ENCODE measurements around the gene RMI2.
"Not testable (repeated sequence)": the region's sequence is repeated elsewhere in the genome, so short reads cannot be mapped to it uniquely, and the experiment has no call there.

RMI2 gene

DNA sequence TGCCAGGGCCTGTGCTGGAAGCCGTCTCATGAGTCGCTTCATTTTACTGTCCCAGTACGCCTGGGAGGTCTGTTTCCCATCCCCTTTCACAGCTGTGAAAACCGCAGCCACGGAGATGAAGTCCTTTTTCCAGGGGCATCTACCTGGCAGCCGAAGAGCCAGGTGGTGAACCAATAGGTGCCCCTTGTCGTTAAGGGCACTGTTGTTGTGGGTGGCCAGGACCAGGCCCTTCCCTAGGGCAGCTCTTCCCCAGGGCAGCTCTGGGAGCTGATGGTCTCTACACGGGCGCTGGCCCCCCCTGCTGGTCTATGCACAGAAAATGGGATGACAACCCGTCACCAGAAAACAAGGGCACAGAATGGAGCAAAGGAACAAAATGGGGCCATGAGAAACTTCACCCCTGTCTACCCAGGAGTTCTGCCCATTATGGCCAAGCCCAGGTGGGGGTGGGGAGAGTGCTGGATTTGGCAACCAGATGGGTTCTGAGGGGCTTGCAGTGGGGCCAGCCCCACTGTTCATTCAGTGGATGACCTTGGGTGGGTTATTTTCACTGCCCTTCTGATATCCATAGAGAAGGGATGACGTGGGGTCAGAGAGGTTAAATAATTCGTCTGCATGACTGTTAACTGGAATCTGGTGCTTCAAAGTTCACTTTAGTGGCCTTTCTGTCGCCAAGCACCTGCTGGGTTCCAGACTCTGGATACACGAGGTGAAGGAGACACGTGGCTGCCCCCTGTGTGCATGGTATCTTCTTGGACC is 11.5 kb downstream of the RMI2 start:
- peak; percentile 72 for DNase-seq

DNA sequence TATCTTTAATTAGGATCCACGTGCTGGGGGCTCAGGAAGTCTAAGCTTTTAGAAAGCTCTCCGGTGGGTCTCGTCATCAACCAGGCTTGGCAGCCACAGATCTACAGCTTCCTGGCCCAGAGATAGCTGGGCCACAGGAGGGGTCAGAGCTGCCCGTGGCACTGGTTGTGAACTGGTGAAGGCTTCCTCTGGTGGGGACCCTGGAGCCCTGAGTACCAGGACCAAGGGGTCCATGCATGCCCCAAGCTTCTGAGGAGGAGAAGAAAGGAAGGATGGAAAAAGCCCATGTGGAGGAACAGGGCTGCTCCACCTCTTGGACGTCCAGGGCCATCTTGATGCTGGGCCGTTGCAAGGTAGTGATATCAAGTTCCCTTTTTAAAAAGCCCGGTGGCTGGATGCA is 13.3 kb downstream of the RMI2 start:
- no peak for DNase-seq

DNA sequence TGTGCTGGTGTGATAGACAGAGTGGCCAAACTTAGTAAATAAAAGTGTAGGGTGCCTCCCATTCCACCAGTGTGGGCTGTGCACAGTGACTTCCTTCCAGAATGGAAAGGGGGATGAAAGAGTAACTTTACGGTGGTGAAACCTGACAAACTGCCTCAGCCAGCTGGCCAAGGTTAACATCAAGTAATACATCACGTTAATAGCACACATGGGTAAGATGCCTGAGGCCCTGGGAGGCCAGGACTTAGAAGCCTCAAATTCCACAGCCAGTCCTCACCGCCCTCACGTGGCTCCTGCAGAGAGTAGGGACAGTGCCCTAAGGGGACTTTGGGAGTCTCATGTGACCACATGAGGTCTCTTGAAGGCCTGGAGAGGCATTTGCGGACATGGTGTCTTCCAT is 14.1 kb downstream of the RMI2 start:
- no peak for DNase-seq

DNA sequence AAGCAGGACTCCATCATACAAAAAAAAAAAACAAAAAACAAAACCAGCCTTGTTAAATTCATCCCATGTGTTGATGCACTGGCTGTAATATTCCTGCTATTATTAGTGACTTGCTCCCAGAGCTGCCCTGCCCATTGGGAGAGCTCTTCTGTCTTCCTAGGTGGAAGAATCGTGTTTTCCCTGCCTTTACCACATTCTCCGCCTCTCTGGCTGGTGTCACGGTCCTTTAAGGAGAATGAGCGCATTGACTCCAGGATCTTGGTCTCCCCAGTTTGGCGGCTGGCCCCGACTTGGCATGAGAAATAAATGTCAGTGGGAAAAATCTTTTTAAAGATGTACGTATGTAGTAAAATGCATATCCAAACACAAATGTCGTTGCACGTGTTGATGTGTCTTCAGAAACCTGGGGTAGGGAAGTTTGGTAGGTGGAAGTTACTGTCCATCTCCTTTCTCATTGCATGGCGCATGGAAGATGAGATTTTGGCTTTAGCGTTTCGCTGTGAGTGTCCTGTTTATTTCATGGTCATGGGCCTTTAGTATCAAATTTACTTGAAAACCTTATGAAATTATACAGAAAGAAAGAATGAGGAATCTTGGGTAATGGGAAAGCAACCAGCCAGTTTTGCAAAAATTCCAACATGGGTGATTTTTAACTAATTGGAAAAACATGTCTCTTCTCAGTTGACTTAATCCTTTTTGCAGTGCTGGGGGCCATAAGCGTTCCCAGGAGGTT is 15.5 kb downstream of the RMI2 start:
- DNase-seq, result no peak

DNA sequence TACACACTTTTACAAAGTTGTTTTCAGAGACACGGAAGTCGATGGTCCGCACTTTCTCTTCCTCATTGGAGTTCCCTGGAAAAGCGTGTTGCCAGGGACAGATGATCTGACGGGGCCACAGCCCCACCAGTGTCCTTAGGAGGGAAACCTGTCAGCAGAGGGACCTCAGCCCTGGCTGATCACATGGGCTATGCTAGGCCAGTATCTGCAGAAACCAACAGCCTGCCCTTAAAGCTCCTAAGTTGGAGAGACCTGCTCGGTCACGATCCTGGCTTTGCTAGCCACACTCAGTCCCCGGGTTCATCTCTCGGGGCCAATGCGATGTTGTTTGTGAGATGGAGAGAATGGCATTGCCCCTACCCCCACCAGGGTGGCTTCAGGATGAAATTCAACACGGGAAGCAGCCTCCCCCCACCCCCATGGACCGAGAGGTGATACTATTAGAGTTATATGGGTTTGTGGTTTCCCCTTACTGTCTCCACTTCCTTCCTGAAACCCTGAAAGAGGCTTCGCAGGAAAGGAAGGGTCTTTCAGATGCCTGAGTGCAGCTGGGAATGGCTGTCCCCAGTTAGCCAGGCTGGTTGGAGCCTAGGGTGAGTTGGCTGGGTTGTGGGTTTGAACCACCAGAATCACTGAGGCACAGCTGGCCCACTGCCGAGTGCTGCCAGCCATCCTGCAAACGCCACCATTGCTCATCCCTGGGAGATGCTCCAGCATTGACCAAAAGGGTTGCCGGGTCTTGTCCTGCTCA is 16.6 kb downstream of the RMI2 start:
- no peak for DNase-seq

DNA sequence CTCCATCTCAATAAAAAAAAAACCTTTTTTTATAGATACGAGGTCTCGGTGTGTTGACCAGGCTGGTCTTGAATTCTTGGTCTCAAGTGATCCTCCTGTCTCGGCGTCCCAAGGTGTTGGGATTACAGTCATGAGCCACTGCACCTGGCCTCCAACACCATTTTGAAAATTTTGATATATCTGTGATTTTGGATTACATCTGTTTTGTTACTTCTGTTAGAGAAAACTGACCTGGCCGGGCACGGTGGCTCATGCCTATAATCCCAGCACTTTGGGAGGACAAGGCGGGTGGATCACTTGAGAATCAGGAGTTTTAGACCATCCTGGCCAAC is 18.6 kb downstream of the RMI2 start:
- no peak for DNase-seq

DNA sequence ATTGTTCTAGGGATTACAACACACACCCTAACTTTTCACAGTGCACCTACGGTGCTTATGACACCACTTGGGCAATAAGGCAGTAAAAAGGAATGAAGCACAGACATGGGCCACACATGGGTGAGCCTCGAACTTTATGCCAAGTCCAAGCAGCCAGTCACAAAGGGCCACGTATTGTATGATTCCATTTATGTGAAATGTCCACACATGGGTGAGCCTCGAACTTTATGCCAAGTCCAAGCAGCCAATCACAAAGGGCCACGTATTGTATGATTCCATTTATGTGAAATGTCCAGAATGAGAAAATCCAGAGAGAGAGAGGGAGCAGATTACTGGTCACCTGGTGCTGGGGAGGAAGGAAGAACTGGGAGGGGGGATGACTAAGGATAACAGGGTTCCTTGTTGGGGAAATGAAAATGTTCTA is 22.2 kb downstream of the RMI2 start:
- DNase-seq, result no peak

DNA sequence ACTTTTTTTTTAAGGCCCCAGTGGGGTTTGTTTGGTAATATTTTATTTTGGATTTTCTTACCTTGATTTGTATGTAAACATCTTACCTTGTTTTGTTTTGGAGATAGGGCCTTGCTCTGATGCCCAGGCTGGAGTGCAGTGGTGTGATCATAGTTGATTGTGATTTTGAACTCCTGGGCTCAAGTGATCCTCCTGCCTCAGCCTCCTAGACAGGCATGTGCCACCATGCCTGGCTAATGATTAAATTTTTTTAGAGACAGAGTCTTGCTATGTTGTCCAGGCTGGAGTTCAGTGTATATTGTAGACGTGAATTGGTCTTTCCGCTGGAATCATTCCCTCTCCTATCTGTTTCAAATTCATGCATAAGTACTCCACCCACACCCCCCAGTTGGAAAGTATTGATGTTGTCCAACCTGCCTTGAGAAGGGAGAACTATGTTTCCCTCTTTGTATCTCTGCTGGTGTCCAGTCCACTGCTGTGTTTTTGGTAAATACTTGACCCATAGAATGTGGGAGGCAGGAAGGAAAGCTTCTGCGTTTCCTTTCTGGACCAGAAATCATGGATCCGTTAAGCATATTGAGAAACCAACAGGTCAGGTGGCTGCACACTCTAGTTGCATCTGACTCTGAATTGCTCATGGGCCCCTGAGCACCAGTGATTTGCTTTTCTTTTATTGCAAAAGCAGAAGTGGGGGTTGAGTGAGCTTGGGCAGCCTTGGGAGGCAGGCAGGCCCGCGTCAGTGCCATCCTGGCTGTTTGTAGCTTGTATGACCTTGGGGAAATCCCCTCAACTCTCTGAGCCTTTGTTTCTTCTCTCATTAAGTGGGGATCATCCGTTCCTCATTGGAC is 25.0 kb downstream of the RMI2 start:
- no peak for DNase-seq

DNA sequence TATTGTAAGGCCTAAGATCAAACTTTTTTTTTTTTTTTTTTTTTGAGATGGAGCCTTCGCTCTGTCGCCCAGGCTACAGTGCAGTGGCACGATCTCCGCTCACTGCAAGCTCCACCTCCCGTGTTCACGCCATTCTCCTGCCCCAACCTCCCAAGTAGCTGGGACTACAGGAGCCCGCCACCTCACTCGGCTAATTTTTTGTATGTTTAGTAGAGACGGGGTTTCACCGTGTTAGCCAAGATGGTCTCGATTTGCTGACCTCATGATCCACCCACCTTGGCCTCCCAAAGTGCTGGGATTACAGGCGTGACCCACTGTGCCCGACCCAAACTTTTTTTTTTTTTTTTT is 25.6 kb downstream of the RMI2 start:
- not testable (repeated sequence) for DNase-seq

DNA sequence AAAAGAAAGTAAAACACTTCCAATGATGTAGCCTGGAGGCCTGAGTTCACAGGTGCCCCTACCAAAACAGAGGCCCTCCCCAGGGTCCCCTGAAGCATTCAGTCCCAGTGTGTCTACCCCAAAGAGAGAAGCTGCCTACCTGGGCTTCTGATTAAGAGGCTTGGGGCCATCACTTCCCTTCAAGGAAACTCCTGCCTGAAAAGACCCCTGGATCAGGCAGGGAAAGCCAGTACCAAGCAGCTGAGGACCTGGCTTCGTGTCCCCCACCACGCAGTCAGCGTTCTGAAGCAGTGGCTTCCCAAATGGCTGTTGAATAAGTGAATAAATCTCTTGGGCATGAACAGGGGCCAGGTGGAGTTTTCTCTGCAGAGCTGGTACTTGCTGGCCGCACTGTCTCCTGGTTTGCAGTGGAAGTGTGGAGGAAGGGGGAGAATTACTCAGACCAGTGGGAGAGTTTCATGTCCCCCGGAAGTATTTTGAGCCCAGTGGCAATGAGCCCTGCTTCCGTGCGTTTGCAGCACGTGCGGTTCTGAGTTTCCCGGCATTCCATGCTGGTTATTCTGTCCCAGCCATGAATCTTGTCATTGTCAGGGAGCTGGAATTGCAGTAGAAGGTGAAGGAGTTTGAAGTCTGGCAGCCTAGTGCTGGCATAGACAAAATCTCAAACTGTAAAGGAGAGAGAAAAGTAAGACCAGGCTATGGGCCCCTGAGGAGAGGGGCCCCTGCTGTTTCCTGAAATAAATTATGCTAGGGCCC is 27.0 kb downstream of the RMI2 start:
- no peak for DNase-seq

DNA sequence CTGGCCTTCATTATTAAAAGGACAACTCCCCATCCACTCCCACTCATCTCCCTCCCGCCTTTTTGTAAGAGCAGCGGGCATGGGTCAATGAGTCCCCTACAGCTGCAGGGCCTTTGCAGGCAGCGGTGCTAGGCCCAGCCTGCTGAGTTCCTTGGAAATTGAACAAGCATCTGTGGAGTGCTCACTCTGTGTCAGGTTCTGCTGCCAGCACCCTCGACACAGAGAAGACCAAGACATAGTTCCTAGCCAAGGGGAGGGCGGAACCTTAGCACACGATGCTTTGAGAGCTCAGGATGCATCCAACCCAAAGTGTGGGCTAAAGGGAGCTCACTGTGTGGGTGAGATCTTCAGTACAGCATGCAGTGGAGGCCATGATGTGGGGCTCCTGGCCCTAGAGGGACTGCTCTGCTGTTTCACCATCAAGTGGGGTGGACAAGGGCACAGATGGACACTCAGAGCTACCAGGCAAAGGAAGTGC is 27.6 kb downstream of the RMI2 start:
- DNase-seq, result no peak

DNA sequence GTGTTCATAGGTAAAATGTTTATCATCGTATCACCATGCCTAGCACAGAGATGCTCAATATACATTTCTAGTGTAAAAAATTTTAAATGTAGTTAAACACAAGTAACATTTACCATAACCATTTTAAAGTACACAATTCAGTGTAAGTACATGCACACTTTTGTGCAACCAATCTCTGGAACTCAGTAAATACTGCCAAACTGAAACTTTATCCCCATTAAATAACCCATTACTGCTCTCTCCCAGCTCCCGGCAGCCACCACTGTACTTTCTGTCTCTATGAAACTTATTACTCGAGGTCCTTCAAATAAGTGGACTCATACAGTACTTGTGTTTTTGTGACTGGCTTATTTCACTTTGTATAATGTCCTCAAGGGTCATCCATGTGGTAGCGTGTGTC is 29.0 kb downstream of the RMI2 start:
- no peak for DNase-seq

DNA sequence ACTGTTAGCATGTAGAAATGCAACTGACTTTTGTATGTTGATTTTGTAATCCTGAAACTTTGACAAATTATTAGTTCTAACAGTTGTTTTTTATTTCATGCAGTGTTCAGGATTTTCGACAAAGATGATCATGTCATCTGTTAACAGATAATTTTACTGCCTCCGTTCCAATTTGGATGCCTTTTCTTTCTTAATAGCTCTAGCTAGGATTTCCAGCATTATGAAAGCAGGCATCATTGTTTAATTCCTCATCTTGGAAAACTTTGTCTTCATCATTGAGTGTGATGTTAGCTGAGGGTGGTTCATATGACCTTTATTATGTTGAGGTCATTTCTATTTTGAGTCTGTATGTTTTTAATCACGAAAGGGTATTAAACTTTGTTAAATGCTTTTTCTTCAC is 31.9 kb downstream of the RMI2 start:
- no peak for DNase-seq

DNA sequence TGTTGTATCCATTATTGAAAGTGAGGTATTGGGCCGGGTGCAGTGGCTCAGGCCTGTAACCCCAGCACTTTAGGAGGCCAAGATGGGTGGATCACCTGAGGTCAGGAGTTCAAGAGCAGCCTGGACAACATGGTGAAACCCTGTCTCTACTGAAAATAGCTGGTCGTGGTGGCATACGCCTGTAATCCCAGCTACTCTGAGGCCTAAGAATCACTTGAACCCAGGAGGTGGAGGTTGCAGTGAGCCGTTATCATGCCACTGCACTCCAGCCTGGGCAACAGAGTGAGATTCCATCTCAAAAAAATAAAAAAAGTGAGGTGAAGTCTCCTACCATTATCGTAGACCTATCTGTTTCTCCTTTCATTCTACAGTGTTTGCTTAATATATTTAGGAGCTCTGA is 33.7 kb downstream of the RMI2 start:
- DNase-seq, result not testable (repeated sequence)

DNA sequence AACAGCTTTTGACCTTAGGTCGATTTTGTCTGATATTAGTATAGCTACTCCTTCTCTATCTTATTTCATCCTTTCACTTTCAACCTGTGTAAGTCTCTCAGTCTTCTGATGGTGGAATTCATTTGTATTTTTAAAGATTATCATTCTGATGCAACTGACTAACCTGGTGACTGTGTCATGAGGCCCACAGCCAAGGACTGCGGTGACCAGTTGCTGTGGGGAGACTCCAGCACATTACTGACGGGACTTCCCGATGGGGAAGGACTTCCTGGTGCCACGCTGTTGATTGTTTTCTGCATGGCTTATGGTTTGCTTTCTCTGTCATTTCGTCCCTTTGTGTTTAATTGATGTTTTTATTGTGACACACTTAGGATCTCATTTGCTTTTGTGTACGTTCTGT is 34.2 kb downstream of the RMI2 start:
- no peak for DNase-seq

DNA sequence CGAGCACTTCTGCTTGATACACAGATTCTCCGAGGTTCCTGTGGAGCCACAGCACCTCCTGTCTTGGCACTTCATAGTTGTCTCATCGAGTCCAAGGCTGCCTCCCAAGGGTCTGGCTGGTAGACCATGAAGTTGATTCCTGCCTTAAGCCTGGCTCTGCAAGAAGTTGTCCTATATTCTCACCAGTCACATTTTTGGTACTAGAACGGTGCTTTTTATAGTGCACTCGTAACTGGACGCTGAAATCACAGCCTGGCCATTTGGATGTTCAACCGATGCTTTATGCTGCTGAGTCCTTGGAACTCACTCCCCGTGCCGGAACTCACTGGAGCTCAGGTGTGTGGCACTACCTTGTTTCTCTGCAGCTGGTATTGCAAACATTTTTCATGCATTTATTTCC is 35.6 kb downstream of the RMI2 start:
- no peak for DNase-seq

DNA sequence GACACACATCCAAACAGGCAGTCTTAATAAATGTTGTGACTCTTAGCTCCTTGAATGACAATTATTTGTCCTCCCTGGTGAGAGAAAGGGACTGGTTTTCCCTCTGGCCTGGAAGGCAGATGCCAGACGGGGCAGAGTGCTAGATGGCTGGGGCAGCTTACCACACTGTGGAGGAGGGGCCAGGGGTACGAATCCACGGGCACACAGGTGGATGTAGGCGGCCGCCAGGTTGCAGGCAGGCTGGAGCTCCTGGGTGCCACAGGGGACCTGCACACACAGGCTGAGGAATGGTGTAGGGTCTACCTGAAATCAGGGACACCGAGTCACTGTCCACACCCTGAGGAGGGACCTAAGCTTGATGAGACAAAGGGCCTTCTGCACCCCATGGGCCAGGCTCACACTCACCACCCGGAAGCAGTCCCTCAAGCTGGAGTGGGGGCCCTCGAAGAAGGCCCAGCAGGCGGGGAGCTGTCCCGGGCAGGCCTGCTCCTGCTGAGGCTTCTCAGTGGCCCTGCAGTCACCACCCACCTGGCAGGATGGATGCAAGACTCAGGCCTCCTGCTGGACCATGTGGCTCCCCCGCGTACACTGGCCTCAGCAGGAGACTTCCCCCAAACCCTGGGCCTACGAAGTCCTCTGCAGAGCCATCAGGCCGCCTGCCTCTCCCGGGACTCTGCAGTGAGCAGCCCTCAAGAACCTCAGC is 38.4 kb downstream of the RMI2 start:
- no peak for DNase-seq

DNA sequence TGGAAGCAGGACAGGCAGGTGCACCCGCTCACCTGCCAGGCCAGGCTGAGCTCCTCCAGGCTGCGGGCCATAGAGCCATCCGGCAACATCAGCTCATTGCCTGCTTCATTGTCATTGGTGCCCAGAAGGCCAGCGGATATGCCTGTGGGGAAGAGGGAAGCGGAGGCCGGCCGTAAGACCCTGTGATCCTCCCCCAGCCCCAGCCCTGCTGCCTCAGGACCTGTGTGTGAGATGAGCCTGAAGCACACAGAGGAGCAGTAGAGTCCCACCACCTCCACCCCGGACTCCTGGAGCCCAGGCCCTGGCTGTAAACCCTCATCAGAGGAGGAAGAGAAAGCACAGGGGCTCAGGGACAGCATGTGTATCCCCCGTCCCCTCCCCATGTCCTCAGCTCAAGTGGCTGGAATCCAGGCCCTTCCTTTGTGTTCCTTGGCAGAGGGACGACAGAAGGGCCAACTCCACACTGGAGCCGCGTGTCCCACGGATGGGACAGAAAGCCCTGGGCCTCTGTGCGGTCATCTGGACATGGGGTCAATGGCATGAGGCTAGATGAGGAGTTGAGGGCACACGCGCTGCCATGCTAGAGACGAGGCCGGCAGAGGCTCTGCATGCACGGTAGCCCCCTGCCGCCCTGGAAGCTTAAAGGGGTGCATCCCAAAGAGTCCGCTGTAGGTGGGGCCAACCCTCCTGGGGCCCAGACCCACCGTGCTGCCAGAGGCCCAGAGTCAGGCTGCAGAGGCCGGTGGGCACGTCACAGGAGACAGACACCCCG is 39.1 kb downstream of the RMI2 start:
- no peak for DNase-seq

DNA sequence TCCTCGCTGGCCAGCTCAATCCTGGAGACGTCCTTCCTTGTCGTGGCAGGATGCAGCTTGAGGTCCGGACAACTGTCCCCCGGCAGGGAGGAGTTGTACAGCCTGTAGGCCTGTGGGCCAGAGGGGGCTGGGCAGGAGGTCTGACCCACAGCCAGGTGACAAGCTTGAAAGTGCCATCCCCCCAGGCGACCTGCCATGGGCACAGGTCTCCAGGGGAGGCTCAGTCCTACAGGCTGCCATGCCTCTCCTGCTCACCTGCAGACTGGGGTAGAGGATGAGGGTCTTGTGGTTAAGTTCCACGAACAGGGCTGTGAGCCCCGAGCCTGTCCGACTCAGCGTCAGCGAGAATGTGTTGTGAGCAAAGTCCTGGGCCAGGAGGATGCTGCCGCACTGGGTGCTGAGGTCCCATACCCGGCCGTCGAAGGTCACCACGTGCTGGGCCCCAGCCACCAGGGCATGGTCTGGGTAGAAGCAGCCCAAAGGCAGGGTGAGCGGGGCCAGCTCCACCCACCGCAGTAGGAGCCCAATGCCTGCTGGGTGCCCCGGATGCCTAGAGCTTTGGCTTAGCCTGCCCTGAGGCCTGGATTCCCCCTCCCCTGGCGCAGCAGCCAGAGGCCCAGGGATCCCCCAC is 39.8 kb downstream of the RMI2 start:
- DNase-seq, result no peak

DNA sequence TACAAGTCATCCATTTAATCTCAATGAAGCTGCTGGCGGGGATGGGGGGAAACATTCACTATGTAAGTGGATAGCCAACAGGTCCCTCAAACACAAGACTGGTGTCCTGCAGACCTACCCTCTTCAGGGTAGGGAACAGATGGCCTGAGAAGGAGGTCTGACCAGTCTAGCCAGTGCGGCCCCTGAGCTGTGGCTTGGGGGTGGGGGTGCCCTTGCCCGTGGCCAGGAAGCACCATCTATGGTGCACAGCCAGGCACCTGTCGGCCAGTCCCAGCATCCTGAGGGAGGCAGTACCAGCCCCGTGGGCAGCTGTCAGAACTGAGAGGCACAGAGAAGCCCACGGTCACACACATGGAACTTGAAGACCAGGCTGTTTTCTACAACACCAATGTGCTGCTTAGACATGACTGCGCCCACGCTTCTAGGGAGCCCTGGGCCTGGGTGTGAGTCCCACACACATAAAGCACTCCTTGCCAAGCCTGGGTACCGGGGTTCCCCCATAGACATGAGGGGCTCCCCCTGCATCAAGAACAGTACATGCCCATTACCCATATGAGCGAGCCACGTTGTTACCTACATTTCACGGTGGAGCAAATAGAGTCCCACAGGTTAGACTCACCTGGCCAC is 40.9 kb downstream of the RMI2 start:
- no peak for DNase-seq
